PC-3 (cell line): ENCODE results near the gene ADIG. TPM values are rescaled to one million over a fixed set of nuclear protein-coding genes. Genes with fewer than 3 reads are reported as not detected.
A peak's percentile ranks its signal among the peaks of the same experiment; 100 is the strongest.

Source experiments
- ATAC-seq: fragments of 200-7000 bp; cut with Tn5 transposase; 2 replicates; pipeline ENCODE4 v1.9.1; 2020; ENCODE audit warnings: mild to moderate bottlenecking, moderate library complexity
- BruUV-seq: library from RNA; stranded (reverse); fragments of 400-500 nt; replicated peaks from 2 replicates; lab custom pipeline; 2021; lab: Mats Ljungman, UMichigan
- CTCF ChIA-PET: fragments of 300-600 bp; sonication (Branson Sonifier 250); formaldehyde crosslinking; loops from one replicate; lab custom pipeline; 2022; ENCODE audit warnings: antibody characterized with exemption; lab: Charles Lee
- POLR2A ChIA-PET: fragments of 300-600 bp; sonication (Branson Sonifier 250); formaldehyde crosslinking; loops from one replicate; lab custom pipeline; 2022; ENCODE audit warnings: antibody characterized with exemption; ENCODE audit not compliant: unreplicated experiment; lab: Charles Lee
- DNase-seq: peaks from one replicate; pipeline ENCODE4 v3.0.0-alpha.2; 2015
- H2AFZ ChIP-seq: fragments of 300-600 bp; sonication (generic); 2 replicates; pipeline ENCODE4 v1.6.0; 2016; ENCODE audit warnings: antibody characterized with exemption, low read length
- H3F3A ChIP-seq: fragments of 300-600 bp; sonication (generic); one replicate; pipeline ENCODE4 v1.6.0; 2017; ENCODE audit warnings: antibody characterized with exemption, low read length, control low read depth, mild to moderate bottlenecking; ENCODE audit not compliant: unreplicated experiment
- H3K27ac ChIP-seq: fragments of 300-600 bp; sonication (generic); 2 replicates; pipeline ENCODE4 v1.5.1; 2016; ENCODE audit warnings: mild to moderate bottlenecking, low read length
- H3K27me3 ChIP-seq: fragments of 300-600 bp; sonication (generic); 2 replicates; pipeline ENCODE4 v1.6.1; 2016; ENCODE audit warnings: low read length, mixed read lengths
- H3K36me3 ChIP-seq: fragments of 300-600 bp; sonication (generic); 2 replicates; pipeline ENCODE4 v1.6.1; 2016; ENCODE audit warnings: low read depth, mixed run types, low read length, mixed read lengths
- H3K4me1 ChIP-seq: fragments of 300-600 bp; sonication (generic); 2 replicates; pipeline ENCODE4 v1.5.1; 2016; ENCODE audit warnings: low read length; ENCODE audit not compliant: insufficient read depth
- H3K4me2 ChIP-seq: fragments of 300-600 bp; sonication (generic); 2 replicates; pipeline ENCODE4 v1.6.0; 2016; ENCODE audit warnings: low read length
- H3K4me3 ChIP-seq: fragments of 300-600 bp; sonication (generic); 2 replicates; pipeline ENCODE4 v1.5.1; 2016; ENCODE audit warnings: mild to moderate bottlenecking, low read length, mixed read lengths
- H3K79me2 ChIP-seq: fragments of 300-600 bp; sonication (generic); 2 replicates; pipeline ENCODE4 v1.6.1; 2017; ENCODE audit warnings: low read length, mixed read lengths
- H3K9ac ChIP-seq: fragments of 300-600 bp; sonication (generic); 2 replicates; pipeline ENCODE4 v1.6.0; 2016; ENCODE audit warnings: mild to moderate bottlenecking, low read length
- H3K9me2 ChIP-seq: fragments of 300-600 bp; sonication (generic); replicated peaks from 2 replicates; pipeline ENCODE4 v1.6.1; 2016; ENCODE audit warnings: mixed run types, low read length, mixed read lengths
- H3K9me3 ChIP-seq: fragments of 300-600 bp; sonication (generic); 2 replicates; pipeline ENCODE4 v1.6.1; 2016; ENCODE audit warnings: low read length, mixed read lengths
- H4K20me1 ChIP-seq: fragments of 300-600 bp; sonication (generic); 2 replicates; pipeline ENCODE4 v1.6.1; 2016; ENCODE audit warnings: low read length, mixed read lengths
- EZH2 ChIP-seq: fragments of 300-600 bp; sonication (generic); IDR thresholded peaks from one replicate; pipeline ENCODE4 v1.6.1; 2017; ENCODE audit warnings: antibody characterized with exemption, mild to moderate bottlenecking, low read length; ENCODE audit not compliant: unreplicated experiment
- EZH2phosphoT487 ChIP-seq: fragments of 300-600 bp; sonication (generic); IDR thresholded peaks from 2 replicates; pipeline ENCODE4 v1.6.1; 2018; ENCODE audit warnings: mild to moderate bottlenecking, antibody characterized with exemption, low read length, borderline replicate concordance
- intact Hi-C: fragments of 100-400 bp; cut with micrococcal nuclease; formaldehyde crosslinking; loops from 2 replicates; pipeline ENCODE4 v1.9.0; 2023
- total RNA-seq: library from RNA; depleted of rRNA; stranded (reverse); fragments of >200 nt; gene quantifications from 2 replicates; pipeline ENCODE4 v1.2.3, GENCODE V29; 2014
- TF ChIP-seq, protein P1 (sequence below): fragments of 300-600 bp; sonication (generic); conservative IDR thresholded peaks from 2 replicates; pipeline ENCODE4 v1.5.1; 2017; ENCODE audit warnings: antibody characterized with exemption, low read depth, mild to moderate bottlenecking, low read length

ADIG gene
- total RNA-seq, 1 experiment from 2014 or later: not detected

DNA sequence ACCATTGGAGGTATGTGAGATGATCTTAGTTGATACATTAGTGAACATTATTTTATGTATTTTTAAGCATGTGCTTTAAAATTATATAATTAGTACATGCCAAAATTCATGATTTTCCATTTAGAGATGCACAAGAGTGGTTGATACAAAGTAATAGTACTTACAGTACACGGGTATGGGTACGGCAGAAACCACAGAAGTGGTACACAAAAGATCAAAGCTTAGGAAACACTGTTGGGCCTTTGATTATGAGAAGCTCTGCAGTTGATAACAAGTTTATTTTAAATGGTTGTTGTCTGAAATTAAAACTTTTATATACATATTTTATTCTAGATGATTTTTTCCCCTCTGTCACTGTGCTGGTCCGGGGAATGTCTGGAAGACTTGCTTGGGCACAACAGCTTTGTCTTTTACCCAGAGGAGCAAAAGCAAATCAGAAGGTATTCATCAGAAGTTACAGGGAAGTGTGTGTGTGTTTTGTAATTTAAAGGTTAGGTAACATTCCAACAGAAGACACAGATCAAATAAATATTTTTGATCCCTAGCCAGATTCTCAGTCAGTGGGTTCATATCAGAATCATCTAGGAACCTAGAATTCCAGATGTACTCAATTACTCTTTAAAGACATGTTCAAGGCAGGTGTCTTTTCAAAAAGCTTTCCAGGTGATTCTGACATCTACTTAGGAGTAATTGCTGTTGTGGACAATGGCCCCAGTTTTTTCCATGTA is 32.5 kb upstream of the ADIG start:
- Histone ChIP-seq H2AFZ (no peak overlapping the region), H3K27ac (no peak overlapping the region), H3K4me2 (no peak overlapping the region), H3F3A (no peaks in the 10 kb centered on the region), H3K9ac (no peak overlapping the region), H3K79me2 (no peaks in the 10 kb centered on the region), H3K27me3 (no peaks in the 10 kb centered on the region), H4K20me1 (peaks cover 8% of the 10 kb centered on the region; the same call in 1 of the 2 replicates), H3K4me1 (peaks cover 13% of the 10 kb centered on the region), H3K9me3 (no peaks in the 10 kb centered on the region), H3K9me2 (no peaks in the 10 kb centered on the region), H3K4me3 (no peak overlapping the region), H3K36me3 (peaks cover 35% of the 10 kb centered on the region)
- intact Hi-C loops: no loop called here
- no peak for DNase-seq
- TF ChIP-seq, protein P1, sequence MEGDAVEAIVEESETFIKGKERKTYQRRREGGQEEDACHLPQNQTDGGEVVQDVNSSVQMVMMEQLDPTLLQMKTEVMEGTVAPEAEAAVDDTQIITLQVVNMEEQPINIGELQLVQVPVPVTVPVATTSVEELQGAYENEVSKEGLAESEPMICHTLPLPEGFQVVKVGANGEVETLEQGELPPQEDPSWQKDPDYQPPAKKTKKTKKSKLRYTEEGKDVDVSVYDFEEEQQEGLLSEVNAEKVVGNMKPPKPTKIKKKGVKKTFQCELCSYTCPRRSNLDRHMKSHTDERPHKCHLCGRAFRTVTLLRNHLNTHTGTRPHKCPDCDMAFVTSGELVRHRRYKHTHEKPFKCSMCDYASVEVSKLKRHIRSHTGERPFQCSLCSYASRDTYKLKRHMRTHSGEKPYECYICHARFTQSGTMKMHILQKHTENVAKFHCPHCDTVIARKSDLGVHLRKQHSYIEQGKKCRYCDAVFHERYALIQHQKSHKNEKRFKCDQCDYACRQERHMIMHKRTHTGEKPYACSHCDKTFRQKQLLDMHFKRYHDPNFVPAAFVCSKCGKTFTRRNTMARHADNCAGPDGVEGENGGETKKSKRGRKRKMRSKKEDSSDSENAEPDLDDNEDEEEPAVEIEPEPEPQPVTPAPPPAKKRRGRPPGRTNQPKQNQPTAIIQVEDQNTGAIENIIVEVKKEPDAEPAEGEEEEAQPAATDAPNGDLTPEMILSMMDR: no peak
- no peak for TF ChIP-seq EZH2
- no peak for TF ChIP-seq EZH2phosphoT487
- ChIA-PET POLR2A (no interaction called here), CTCF (no interaction called here)
- no TSS peak for BruUV-seq
- ATAC-seq: no peak

DNA sequence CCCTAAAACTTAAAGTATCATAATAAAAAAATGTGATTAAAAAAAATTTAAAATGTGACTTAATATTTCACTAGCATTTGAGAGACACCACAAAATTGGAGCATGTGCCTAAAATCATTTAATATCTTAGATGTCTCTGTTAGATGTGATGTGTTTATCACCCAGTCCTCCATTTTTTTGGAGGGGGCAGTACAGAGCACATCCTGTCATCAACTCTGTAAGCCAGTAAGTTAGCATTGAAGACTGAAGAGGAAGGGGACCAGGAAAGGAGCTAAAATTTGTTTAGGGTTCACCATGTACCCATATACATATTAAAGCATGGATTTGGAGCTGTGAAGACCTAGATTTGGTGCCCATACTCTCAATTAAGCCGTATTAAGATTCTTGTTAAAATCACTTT is 30.7 kb upstream of the ADIG start:
- no peak overlapping the region for H3K4me2 ChIP-seq
- H3K4me3 ChIP-seq: no peak overlapping the region
- H3K9me2 ChIP-seq: no peaks in the 10 kb centered on the region
- POLR2A ChIA-PET: no interaction called here
- ATAC-seq (no peak), DNase-seq (peak; percentile 12)
- H3F3A ChIP-seq: no peaks in the 10 kb centered on the region
- CTCF ChIA-PET: no interaction called here
- peaks cover 8% of the 10 kb centered on the region; the same call in 1 of the 2 replicates for H4K20me1 ChIP-seq
- peaks cover 13% of the 10 kb centered on the region for H3K4me1 ChIP-seq
- peaks cover 50% of the 10 kb centered on the region for H3K36me3 ChIP-seq
- H3K27ac ChIP-seq: no peak overlapping the region
- no peaks in the 10 kb centered on the region for H3K9me3 ChIP-seq
- no peak overlapping the region for H3K9ac ChIP-seq
- H3K79me2 ChIP-seq: no peaks in the 10 kb centered on the region
- TF ChIP-seq, protein P1: peak; percentile 52
- no peak for TF ChIP-seq EZH2phosphoT487
- BruUV-seq: no TSS peak
- H2AFZ ChIP-seq: no peak overlapping the region
- intact Hi-C loops: no loop called here
- H3K27me3 ChIP-seq: no peaks in the 10 kb centered on the region

DNA sequence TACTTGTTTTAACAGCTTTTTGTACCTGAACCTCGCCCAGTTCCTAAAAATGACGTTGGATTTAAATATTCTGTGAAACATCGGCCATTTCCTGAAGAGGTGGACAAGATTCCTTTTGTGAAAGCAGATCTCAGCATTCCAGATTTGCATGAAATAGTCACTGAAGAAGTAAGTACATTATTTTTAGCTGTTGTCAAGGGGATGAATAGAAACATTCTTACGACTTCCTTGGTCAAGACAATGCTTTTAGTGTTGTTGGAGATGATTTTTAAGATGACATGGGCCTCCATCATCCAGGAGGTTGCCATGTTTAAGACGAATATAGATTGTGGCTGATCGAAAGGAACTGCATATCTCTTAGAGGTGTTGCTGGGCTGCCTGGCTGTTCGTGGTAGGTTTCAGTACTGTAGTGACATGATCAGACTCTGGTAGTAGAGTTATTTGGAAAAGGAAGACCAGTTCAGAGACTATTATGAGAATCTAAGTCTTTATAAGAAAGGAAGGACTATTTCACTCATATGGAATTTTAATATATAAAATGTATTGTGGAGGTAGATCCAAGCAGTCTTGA is 29.9 kb upstream of the ADIG start:
- Histone ChIP-seq H3K36me3 (peaks cover 51% of the 10 kb centered on the region), H3K4me1 (peaks cover 13% of the 10 kb centered on the region), H3K9me3 (no peaks in the 10 kb centered on the region), H3K9ac (no peak overlapping the region), H2AFZ (no peak overlapping the region), H3K27ac (no peak overlapping the region), H4K20me1 (peaks cover 8% of the 10 kb centered on the region; the same call in 1 of the 2 replicates), H3K4me2 (no peak overlapping the region), H3K79me2 (no peaks in the 10 kb centered on the region), H3K27me3 (no peaks in the 10 kb centered on the region), H3K4me3 (no peak overlapping the region), H3K9me2 (no peaks in the 10 kb centered on the region), H3F3A (no peaks in the 10 kb centered on the region)
- ATAC-seq (no peak), DNase-seq (no peak)
- ChIA-PET POLR2A (no interaction called here), CTCF (no interaction called here)
- TF ChIP-seq EZH2phosphoT487: no peak
- TF ChIP-seq EZH2: no peak
- TF ChIP-seq, protein P1: no peak
- intact Hi-C loops: no loop called here
- no TSS peak for BruUV-seq
